ENCODE measurements around the gene PDE4B. TPM values are rescaled to one million over a fixed set of nuclear protein-coding genes. Genes with fewer than 3 reads are reported as not detected.

The PDE4B gene
- total RNA-seq, 4 donors from 2014 or later: 3.7 to 16.6 (median 5.1) TPM

DNA sequence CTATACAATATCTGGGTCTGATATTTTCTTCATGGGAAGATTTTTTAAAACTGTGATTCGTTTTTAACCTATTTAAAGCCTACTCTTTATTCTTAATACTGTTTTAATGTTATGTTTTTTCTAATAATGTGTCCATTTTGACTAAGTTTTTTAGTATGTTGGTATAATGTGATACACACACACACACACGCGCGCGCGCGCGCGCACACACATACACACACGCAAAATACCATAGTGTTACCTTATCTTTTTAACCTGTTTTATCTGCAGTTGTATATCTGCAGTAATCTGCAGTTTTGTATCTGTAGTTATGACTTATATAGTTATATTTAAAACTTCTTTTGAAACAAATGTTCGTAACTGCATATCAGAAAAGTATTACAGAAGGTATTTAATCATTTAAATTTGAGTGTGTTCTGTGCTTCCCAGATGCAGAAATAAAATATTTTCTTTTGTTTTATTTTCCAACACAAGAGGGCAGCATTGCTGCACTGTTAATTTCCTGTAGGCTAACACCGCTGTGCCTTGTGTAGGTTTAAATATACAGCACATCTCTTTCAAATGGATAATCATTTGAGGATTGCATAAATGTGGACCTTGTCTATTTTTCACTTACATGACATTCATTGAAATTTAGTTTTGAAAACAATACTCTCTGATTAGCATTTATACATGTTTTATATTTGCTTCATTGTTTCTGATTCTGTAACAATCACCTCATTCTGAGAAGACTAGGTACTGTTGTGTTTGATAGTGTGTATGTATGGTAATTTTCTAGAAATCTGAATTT is 166.1 kb downstream of the PDE4B start:
- no peak for DNase-seq (ENCODE audit: extremely low spot score)
- WGBS: 53% methylated on average over 12 of the region's 12 CpGs
- TF ChIP-seq, protein P1, sequence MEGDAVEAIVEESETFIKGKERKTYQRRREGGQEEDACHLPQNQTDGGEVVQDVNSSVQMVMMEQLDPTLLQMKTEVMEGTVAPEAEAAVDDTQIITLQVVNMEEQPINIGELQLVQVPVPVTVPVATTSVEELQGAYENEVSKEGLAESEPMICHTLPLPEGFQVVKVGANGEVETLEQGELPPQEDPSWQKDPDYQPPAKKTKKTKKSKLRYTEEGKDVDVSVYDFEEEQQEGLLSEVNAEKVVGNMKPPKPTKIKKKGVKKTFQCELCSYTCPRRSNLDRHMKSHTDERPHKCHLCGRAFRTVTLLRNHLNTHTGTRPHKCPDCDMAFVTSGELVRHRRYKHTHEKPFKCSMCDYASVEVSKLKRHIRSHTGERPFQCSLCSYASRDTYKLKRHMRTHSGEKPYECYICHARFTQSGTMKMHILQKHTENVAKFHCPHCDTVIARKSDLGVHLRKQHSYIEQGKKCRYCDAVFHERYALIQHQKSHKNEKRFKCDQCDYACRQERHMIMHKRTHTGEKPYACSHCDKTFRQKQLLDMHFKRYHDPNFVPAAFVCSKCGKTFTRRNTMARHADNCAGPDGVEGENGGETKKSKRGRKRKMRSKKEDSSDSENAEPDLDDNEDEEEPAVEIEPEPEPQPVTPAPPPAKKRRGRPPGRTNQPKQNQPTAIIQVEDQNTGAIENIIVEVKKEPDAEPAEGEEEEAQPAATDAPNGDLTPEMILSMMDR (IDR thresholded peaks at IDR 0.05): peak; percentile 60 to 75 (median 68)
- no peak for TF ChIP-seq POLR2A (IDR thresholded peaks at IDR 0.05; ENCODE audit: low read depth)
- Histone ChIP-seq H3K36me3 (no peaks in the 10 kb centered on the region), H3K4me1 (no peaks in the 10 kb centered on the region), H3K4me3 (no peak overlapping the region), H3K27ac (replicated peaks in 1 of 4) (no peak overlapping the region), H3K9me3 (no peaks in the 10 kb centered on the region), H3K27me3 (no peaks in the 10 kb centered on the region)
- intact Hi-C loops (cut with DNase I): loop anchor here (1.0 to 5.0 kb wide), 2 partner anchors 284 to 489 kb away; no protein-coding TSS in a partner anchor

DNA sequence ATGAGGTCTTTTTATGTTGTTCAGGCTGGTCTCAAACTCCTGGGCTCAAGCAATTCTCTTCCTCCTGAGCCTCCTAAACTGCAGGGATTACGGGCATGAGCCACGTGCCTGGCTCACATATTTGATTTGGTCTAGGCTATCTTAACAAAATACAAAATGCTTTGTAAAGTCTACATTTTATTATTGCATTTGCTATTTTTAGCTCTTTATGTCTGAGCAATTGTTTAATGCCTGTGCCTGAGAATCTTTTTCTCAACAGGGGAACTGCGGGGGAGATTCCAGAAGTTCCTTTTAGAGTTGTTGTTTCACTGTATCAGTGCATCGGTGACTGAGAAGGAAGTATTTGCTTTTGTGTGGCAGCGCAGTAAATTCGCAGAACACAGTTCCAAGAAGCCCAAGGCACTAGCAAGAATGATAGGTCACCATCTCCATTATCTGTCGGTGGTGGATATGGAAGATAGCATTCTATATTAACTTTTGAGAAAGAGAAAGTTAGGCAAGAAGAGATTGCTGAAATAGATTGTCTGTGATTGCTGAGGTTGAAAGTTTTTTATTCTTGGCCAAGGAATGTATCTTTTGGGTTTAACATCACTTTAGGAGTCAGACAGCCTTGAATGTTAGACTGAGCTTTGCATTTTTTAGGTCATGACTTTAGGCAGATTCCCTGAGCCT is 167.3 kb downstream of the PDE4B start:
- no peak for DNase-seq (ENCODE audit: extremely low spot score)
- Histone ChIP-seq H3K9me3 (no peaks in the 10 kb centered on the region), H3K4me1 (no peaks in the 10 kb centered on the region), H3K36me3 (no peaks in the 10 kb centered on the region), H3K27me3 (no peaks in the 10 kb centered on the region), H3K4me3 (no peak overlapping the region), H3K27ac (replicated peaks in 1 of 4) (no peak overlapping the region)
- 70% methylated on average over 7 of the region's 7 CpGs for WGBS
- intact Hi-C loops (cut with DNase I): loop anchor here (1.0 to 5.0 kb wide), 2 partner anchors 282 to 487 kb away; no protein-coding TSS in a partner anchor
- TF ChIP-seq POLR2AphosphoS5 (IDR thresholded peaks at IDR 0.05): no peak
- TF ChIP-seq, protein P1 (IDR thresholded peaks at IDR 0.05): no peak
- no peak for TF ChIP-seq EP300 (IDR thresholded peaks at IDR 0.05)
- no peak for TF ChIP-seq POLR2A (IDR thresholded peaks at IDR 0.05; ENCODE audit: low read depth)

DNA sequence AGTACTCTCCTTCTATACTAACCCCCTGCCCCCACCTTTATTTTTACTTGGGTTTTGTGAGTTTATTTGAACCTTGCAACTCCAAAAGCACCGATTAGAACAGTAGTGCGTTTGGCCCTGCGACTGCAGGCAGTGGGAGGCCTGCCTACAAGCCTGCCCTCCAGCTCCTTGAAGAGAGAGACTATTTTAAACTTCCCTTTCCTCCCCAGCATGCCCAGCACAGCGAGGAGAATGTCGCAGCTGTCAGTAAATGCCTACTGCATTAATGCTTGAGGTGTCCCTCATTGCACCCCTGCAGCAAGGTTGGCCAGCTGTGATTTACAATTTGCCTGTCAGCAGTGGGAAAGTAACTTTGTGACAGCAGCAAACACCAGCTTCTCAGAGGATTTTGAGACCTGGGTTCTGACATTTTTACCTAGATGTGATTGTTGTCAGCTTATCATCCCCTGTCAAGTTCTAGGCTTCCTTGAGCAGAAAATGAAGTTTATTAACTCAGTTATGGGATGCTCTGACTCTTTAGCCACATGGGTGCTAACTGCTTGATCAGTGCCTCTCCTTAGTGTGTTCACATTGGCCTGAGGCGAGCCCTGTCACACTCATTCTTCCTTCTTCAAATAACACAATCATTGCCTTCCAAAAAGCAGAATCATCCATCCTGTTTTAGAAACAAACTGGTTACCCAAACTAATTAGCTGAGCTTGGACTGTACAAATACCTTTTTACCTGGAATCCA is 170.6 kb downstream of the PDE4B start:
- no peaks in the 10 kb centered on the region for H3K27me3 ChIP-seq
- H3K4me1 ChIP-seq: no peaks in the 10 kb centered on the region
- DNase-seq (ENCODE audit: extremely low spot score): no peak
- 64% methylated on average over 6 of the region's 6 CpGs for WGBS
- no peak overlapping the region for H3K4me3 ChIP-seq
- intact Hi-C loops (cut with DNase I): no loop called here
- H3K27ac ChIP-seq (replicated peaks in 1 of 4): no peak overlapping the region
- H3K9me3 ChIP-seq: no peaks in the 10 kb centered on the region
- TF ChIP-seq, protein P1 (IDR thresholded peaks at IDR 0.05): no peak
- TF ChIP-seq POLR2AphosphoS5 (IDR thresholded peaks at IDR 0.05) (no peak), EP300 (IDR thresholded peaks at IDR 0.05) (no peak)
- no peaks in the 10 kb centered on the region for H3K36me3 ChIP-seq

DNA sequence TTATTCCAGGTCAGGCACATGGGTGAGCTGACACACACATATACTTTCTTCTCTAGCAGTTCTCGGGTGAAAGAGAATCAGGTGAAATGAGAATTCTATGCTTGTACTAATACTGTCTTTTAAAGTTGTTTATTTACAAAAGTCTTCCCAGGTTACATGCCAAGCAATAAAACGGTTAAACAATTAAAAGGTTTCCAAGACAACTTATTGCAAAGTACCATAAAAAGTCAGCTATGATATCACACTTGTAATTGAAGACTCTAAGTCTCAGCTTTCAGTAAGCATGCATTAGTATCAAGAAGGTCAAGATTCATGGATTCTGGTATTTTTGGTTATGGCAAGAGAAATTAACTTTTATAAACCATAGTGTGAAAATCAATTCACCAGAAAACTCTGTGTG is 171.4 kb downstream of the PDE4B start:
- TF ChIP-seq, protein P1 (IDR thresholded peaks at IDR 0.05): no peak
- no peak for TF ChIP-seq POLR2AphosphoS5 (IDR thresholded peaks at IDR 0.05)
- TF ChIP-seq EP300 (IDR thresholded peaks at IDR 0.05): no peak
- TF ChIP-seq POLR2A (IDR thresholded peaks at IDR 0.05; ENCODE audit: low read depth): no peak
- Histone ChIP-seq H3K9me3 (no peaks in the 10 kb centered on the region), H3K27me3 (no peaks in the 10 kb centered on the region), H3K4me1 (no peaks in the 10 kb centered on the region), H3K36me3 (no peaks in the 10 kb centered on the region), H3K27ac (replicated peaks in 1 of 4) (no peak overlapping the region), H3K4me3 (no peak overlapping the region)
- no peak for DNase-seq (ENCODE audit: extremely low spot score)
- 64% methylated on average over 2 of the region's 2 CpGs for WGBS
- intact Hi-C loops (cut with DNase I): no loop called here

All from esophagus muscularis mucosa (tissue), 4 donors.